GM18499 (cell line): Measurements from ENCODE around the gene ESX1.
"Not testable (repeated sequence)": the region's sequence is repeated elsewhere in the genome, so short reads cannot be mapped to it uniquely, and the experiment has no call there.

ENCODE experiments used
- ATAC-seq: cut with Tn5 transposase; IDR thresholded peaks from one replicate; pipeline ENCODE4 v1.9.1; 2021; ENCODE audit warnings: moderate number of reproducible peaks; ENCODE audit not compliant: insufficient read depth, unreplicated experiment

ESX1 gene

GRCh38 chrX:104254442-104255115 lies at the start of gene ESX1:
ESX1 (minus strand) TSS chrX:104254933; CDS start chrX:104254849, 84 bp downstream.
- no peak for ATAC-seq

- ATAC-seq, result no peak
Measured at GRCh38 chrX:104295636-104296035, 40.9 kb upstream of the ESX1 start.

- no peak for ATAC-seq
Measured at GRCh38 chrX:104288961-104289360, 34.2 kb upstream of the ESX1 start.

- ATAC-seq, result no peak
Measured at GRCh38 chrX:104288269-104288668, 33.5 kb upstream of the ESX1 start.

GRCh38 chrX:104285201-104285600 lies 30.5 kb upstream of the ESX1 start:
- no peak for ATAC-seq

- no peak for ATAC-seq
Measured at GRCh38 chrX:104284507-104284906, 29.8 kb upstream of the ESX1 start.

GRCh38 chrX:104282166-104282725 lies 27.5 kb upstream of the ESX1 start:
- no peak for ATAC-seq

GRCh38 chrX:104281564-104281963 lies 26.8 kb upstream of the ESX1 start:
- ATAC-seq, result no peak

- no peak for ATAC-seq
Measured at GRCh38 chrX:104280609-104281008, 25.9 kb upstream of the ESX1 start.

- ATAC-seq, result no peak
Measured at GRCh38 chrX:104270916-104271512, 16.3 kb upstream of the ESX1 start.

- ATAC-seq, result no peak
Measured at GRCh38 chrX:104270212-104270611, 15.5 kb upstream of the ESX1 start.

GRCh38 chrX:104255465-104255864 lies 732 bp upstream of the ESX1 start:
- no peak for ATAC-seq

GRCh38 chrX:104253567-104254441 lies 929 bp downstream of the ESX1 start:
- no peak for ATAC-seq

- no peak for ATAC-seq
Measured at GRCh38 chrX:104250470-104250869, 4.3 kb downstream of the ESX1 start.

GRCh38 chrX:104230060-104230459 lies 24.7 kb downstream of the ESX1 start:
- not testable (repeated sequence) for ATAC-seq

GRCh38 chrX:104211187-104211586 lies 43.5 kb downstream of the ESX1 start:
- no peak for ATAC-seq

GRCh38 chrX:104205548-104205947 lies 49.2 kb downstream of the ESX1 start:
- no peak for ATAC-seq
